Choroid plexus epithelial cell (primary cell): ENCODE results near the gene AMBRA1.

Source experiments
- DNase-seq: peaks from one replicate; pipeline ENCODE4 v3.0.0-alpha.2; 2010; ENCODE audit warnings: low read depth
- H3K4me3 ChIP-seq: 2 replicates; pipeline ENCODE4 v1.5.1; 2011; ENCODE audit warnings: low read depth, mild to moderate bottlenecking, control low read depth, low read length, moderate library complexity
- TF ChIP-seq, protein P1 (sequence below): conservative IDR thresholded peaks from 2 replicates; pipeline ENCODE4 v1.5.1; 2011; ENCODE audit warnings: low read depth, mild to moderate bottlenecking, control low read depth, inconsistent platforms, low read length, moderate library complexity

Gene AMBRA1

DNA sequence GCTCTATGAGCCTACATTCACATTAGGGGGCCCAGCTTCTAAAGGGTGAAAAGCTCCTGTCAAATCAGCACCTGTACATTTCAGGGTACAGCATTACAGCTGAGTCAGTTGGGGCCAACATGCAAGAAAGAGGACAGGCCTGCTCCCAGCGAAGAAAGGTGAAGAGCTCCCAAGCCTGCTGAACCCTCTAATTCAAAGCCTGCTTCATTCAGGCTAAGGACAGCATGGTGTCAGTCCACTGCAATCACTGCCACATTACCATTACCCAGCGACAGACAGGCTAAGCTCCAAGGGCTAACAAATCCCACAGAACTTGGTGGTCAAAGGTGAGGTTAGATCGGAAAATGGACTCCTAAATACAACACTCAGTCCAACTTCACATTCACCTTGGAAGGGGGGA, 136.8 kb downstream of the AMBRA1 start:
- H3K4me3 ChIP-seq = no peak overlapping the region
- DNase-seq = no peak
- TF ChIP-seq, protein P1, sequence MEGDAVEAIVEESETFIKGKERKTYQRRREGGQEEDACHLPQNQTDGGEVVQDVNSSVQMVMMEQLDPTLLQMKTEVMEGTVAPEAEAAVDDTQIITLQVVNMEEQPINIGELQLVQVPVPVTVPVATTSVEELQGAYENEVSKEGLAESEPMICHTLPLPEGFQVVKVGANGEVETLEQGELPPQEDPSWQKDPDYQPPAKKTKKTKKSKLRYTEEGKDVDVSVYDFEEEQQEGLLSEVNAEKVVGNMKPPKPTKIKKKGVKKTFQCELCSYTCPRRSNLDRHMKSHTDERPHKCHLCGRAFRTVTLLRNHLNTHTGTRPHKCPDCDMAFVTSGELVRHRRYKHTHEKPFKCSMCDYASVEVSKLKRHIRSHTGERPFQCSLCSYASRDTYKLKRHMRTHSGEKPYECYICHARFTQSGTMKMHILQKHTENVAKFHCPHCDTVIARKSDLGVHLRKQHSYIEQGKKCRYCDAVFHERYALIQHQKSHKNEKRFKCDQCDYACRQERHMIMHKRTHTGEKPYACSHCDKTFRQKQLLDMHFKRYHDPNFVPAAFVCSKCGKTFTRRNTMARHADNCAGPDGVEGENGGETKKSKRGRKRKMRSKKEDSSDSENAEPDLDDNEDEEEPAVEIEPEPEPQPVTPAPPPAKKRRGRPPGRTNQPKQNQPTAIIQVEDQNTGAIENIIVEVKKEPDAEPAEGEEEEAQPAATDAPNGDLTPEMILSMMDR = no peak

DNA sequence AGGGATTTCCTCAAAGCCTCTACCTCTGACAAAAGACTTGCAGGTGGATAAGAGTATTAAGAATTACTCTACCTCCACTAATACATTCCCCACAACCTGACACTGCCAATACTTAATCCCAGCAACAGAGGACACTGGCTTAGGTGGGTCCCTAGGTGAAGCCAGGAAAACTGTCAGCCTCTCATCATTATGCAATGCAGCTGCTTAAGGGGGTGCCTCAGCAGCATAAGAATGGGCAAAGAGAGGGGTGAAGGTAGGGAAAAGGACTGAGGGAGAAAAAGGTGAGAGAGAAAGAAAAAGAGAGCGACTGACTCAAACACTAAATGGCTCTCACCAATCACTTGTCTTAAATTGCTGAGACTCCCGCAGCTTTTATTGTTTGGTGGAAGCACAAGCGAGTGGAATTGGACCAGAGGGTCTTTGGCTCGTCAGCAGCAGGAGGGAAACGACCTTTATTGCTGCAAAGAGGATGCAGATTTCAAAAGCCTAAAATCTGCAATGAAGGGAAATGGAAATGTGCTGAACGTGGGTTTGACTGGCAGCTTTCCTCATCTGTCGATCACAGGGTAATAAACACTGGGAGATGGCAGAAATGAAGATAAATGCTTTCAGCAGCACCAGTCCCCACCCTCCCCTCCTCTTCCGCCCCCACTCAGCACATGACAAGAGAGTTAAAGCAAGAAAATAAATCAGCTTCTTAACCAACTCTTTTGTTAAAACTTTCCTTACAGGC, 137.4 kb downstream of the AMBRA1 start:
- no peak for DNase-seq
- TF ChIP-seq, protein P1 = no peak

DNA sequence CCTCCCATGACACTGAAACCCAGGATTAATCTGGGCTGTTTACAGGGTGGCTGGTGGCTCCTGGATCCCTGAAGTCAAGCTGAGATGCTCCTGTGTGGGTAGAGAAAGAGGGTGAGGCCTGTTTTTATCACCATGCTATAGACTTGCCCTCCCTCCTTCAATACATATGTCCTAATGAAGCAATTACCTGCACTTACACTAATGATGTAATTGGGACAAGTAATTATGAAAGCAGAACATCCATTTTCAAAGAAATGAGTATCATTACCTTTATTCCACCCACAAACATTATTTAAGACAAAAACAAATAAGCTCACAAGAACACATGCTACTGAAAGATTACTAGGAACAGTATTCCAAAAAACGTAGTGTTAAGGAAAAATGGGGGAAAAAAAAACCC, 138.0 kb downstream of the AMBRA1 start:
- no peak overlapping the region for H3K4me3 ChIP-seq
- no peak for DNase-seq
- TF ChIP-seq, protein P1 = no peak

More for the DNA sequence above, 137.4 kb downstream of the AMBRA1 start:
- H3K4me3 ChIP-seq = no peak overlapping the region

DNA sequence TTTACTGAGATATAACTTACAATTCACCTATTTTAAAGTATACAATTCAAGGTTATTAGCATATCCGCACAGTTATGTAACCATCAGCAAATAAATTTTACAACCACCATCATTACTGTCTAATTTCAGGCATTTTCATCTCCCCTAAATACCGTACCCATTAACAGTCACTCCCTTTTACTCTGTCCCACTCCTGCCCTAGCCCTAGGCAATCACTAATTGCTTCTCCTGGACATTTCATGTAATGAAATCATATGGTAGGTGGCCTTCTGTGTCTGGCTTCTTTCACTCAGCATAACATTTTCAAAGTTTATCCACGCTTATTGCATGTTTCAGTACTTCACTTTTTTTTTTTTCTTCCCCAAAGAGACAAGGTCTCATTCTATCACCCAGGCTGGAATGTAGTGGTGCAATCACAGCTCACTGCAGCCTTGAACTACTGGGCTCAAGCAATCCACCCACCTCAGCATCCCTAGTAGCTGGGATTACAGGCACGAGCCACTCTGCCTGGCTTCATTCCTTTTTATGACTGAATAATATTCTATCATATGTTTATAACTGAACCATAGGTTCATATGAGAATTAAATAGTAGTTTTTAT, 140.8 kb downstream of the AMBRA1 start:
- no peak overlapping the region for H3K4me3 ChIP-seq
- peak; percentile 38 for DNase-seq
- TF ChIP-seq, protein P1 = no peak

DNA sequence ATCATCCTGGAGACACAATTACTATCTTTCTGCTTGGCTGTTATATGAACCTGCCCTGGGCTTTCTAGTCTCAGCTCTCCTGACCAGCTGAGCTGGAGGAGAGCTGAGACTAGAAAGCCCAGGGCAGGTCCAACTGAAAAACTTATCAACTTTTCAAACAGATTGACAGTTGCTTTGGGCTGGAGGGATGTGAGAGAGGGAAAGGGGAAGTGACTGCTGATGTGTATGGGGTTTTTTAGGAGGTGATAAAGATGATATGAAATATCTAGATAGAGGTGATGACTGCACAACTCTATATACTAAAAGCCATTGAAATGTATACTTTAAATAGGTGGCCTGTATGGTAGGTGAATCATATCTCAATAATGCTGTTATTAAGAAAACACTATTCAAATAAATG, 142.1 kb downstream of the AMBRA1 start:
- TF ChIP-seq, protein P1 = no peak
- no peak overlapping the region for H3K4me3 ChIP-seq
- DNase-seq = no peak

DNA sequence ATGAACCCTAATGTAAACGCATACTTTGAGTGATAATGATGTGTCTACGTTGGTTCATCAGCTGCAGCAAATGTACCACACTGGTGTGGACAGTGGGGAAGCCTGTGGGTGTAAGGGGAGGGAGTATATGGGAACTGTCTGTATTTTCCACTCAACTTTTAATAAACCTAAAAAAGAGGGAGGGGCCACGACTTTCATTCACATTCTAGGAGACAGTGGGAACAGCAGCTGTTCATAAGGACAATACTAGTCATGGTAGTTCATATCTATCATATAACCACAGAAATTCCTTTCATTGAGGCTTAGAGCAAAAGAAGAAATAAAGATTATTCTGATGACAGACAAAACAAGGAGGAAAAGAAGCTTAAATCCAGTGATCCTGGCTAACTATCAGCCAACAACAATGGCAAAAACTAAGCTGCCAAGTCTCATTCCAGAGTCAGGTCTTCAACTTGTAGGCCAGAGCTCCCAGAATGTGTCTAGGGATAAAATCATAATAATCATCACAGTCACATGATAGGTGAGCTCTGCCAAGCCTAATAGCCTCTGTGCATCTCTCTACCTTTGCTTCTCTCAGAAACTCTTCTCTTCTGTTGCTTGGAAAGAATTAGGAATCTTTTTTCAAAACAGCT, 142.9 kb downstream of the AMBRA1 start:
- peak; percentile 52 for DNase-seq
- no peak overlapping the region for H3K4me3 ChIP-seq
- TF ChIP-seq, protein P1 = no peak
